Endothelial cell of umbilical vein (primary cell): ENCODE data around the gene COL8A1. TPM values are rescaled to one million over a fixed set of nuclear protein-coding genes. Genes with fewer than 3 reads are reported as not detected.

Source experiments
- BruUV-seq: library from RNA; stranded (reverse); fragments of 400-500 nt; replicated peaks from 2 replicates; lab custom pipeline; 2021; lab: Mats Ljungman, UMichigan
- CTCF ChIA-PET: fragments of 300-600, 350-600 bp; sonication (Branson Sonifier 250); formaldehyde crosslinking; loops from one replicate; lab custom pipeline; 2021; ENCODE audit warnings: antibody characterized with exemption, inconsistent platforms; lab: Charles Lee
- POLR2A ChIA-PET: fragments of 300-600, 350-600 bp; sonication (Branson Sonifier 250); formaldehyde crosslinking; loops from one replicate; lab custom pipeline; 2021; ENCODE audit warnings: antibody characterized with exemption, inconsistent platforms; lab: Charles Lee
- DNase-seq: peaks from one replicate; pipeline ENCODE4 v3.0.0-alpha.2; 2011; ENCODE audit warnings: low read depth, low spot score
- FAIRE-seq: peaks from 2 replicates; lab custom pipeline; 2011; peaks lifted over from hg19 to GRCh38; lab: Jason Lieb, UNC
- H2AFZ ChIP-seq: 2 replicates; pipeline ENCODE4 v1.6.0; 2012; ENCODE audit warnings: low read depth, low read length, control low read depth, inconsistent platforms
- H3K27ac ChIP-seq: 2 replicates; pipeline ENCODE4 v1.5.1; 2011; ENCODE audit warnings: low read depth, mild to moderate bottlenecking, control low read depth, low read length, moderate library complexity; ENCODE audit not compliant: insufficient read depth
- H3K27me3 ChIP-seq, 2 experiments: 2 replicates each; pipeline versions ENCODE4 v1.6.0 to v1.6.1; 2011; ENCODE audit warnings: low read length in 2 of 2, mixed read lengths in 1 of 2; ENCODE audit not compliant: control insufficient read depth in 2 of 2, insufficient read depth in 2 of 2
- H3K36me3 ChIP-seq, 2 experiments: 2 replicates in 1 of 2; 3 replicates in 1 of 2; pipeline ENCODE4 v1.5.1; 2011; ENCODE audit warnings: low read length in 2 of 2, mild to moderate bottlenecking in 1 of 2, moderate library complexity in 1 of 2; ENCODE audit not compliant: control insufficient read depth in 2 of 2, insufficient read depth in 2 of 2; ENCODE audit errors: extremely low read depth in 1 of 2
- H3K4me1 ChIP-seq: 3 replicates; pipeline ENCODE4 v1.5.1; 2011; ENCODE audit warnings: mild to moderate bottlenecking, low read length; ENCODE audit not compliant: control insufficient read depth, insufficient read depth; ENCODE audit errors: extremely low read depth
- H3K4me2 ChIP-seq: 2 replicates; pipeline ENCODE4 v1.6.1; 2011; ENCODE audit warnings: low read length, control low read depth, mixed read lengths; ENCODE audit not compliant: insufficient read depth
- H3K4me3 ChIP-seq, 3 experiments: fragments of 200-600 bp in 1 of 3; sonication (generic), shearing (Covaris generic) in 1 of 3; replicated peaks in 1 of 3; 2 replicates each; pipeline ENCODE4 v1.5.1; 2011 to 2016; ENCODE audit warnings: control low read depth in 3 of 3, low read length in 3 of 3, mild to moderate bottlenecking in 2 of 3, inconsistent platforms in 1 of 3, low read depth in 1 of 3, moderate library complexity in 1 of 3; ENCODE audit not compliant: insufficient read depth in 1 of 3
- H3K79me2 ChIP-seq: 2 replicates; pipeline ENCODE4 v1.6.0; 2012; ENCODE audit warnings: low read length, inconsistent platforms; ENCODE audit not compliant: control insufficient read depth, insufficient read depth
- H3K9ac ChIP-seq: replicated peaks from 2 replicates; pipeline ENCODE3; 2011; ENCODE audit warnings: low read length, control low read depth; ENCODE audit not compliant: insufficient read depth; ENCODE audit errors: extremely low read depth
- H3K9me1 ChIP-seq: replicated peaks from 3 replicates; pipeline ENCODE4 v1.6.0; 2011; ENCODE audit warnings: mild to moderate bottlenecking, low read length; ENCODE audit not compliant: control insufficient read depth, insufficient read depth; ENCODE audit errors: extremely low read depth
- H3K9me3 ChIP-seq: replicated peaks from 2 replicates; pipeline ENCODE4 v1.5.1; 2012; ENCODE audit warnings: low read length, inconsistent platforms; ENCODE audit not compliant: control insufficient read depth, insufficient read depth
- H4K20me1 ChIP-seq: replicated peaks from 2 replicates; pipeline ENCODE3; 2011; ENCODE audit warnings: mild to moderate bottlenecking, low read length; ENCODE audit not compliant: control insufficient read depth, insufficient read depth; ENCODE audit errors: extremely low read depth
- EZH2 ChIP-seq: IDR thresholded peaks from 2 replicates; pipeline ENCODE4 v1.6.1; 2012; ENCODE audit warnings: borderline replicate concordance, low read depth, mild to moderate bottlenecking, moderate library complexity, low read length, inconsistent platforms; ENCODE audit not compliant: severe bottlenecking
- FOS ChIP-seq: IDR thresholded peaks from 2 replicates; pipeline ENCODE4 v1.6.1; 2011; ENCODE audit warnings: mild to moderate bottlenecking, low read length, moderate library complexity, borderline replicate concordance; ENCODE audit not compliant: insufficient read depth
- GATA2 ChIP-seq: IDR thresholded peaks from 2 replicates; pipeline ENCODE4 v1.7.0; 2011; ENCODE audit warnings: low read depth, mild to moderate bottlenecking, moderate library complexity, mixed read lengths, low read length; ENCODE audit not compliant: insufficient read length, insufficient read depth
- JUN ChIP-seq: IDR thresholded peaks from 2 replicates; pipeline ENCODE4 v1.6.1; 2011; ENCODE audit warnings: borderline replicate concordance, low read depth; ENCODE audit not compliant: insufficient read length, insufficient read depth
- MYC ChIP-seq: IDR thresholded peaks from one replicate; pipeline ENCODE4 v1.6.1; 2011; ENCODE audit warnings: mild to moderate bottlenecking, low read depth, low read length
- POLR2A ChIP-seq: IDR thresholded peaks from 2 replicates; pipeline ENCODE4 v1.6.1; 2012; ENCODE audit warnings: low read depth, mild to moderate bottlenecking, control low read depth, low read length
- POLR2AphosphoS5 ChIP-seq: IDR thresholded peaks from 2 replicates; pipeline ENCODE4 v1.6.1; 2012; ENCODE audit warnings: low read depth, mild to moderate bottlenecking, control low read depth, low read length, moderate library complexity; ENCODE audit not compliant: insufficient read depth
- dilution Hi-C: fragments of 300-500 bp; cut with MboI; formaldehyde crosslinking; loops from one replicate; pipeline ENCODE4 v1.15.0; 2019; ENCODE audit warnings: low sequenced_read_pairs; ENCODE audit not compliant: extremely low pct_ligation_motif_present
- intact Hi-C: fragments of 100-400 bp; cut with micrococcal nuclease; formaldehyde crosslinking; loops from one replicate; pipeline ENCODE4 v1.10.0; 2022
- polyA plus RNA-seq, 4 experiments: library from polyadenylated mRNA; depleted of rRNA in 3 of 4; stranded (reverse) in 3 of 4; unstranded in 1 of 4; fragments of >200 nt; gene quantifications; 2 replicates each; pipeline versions ENCODE4 v1.2.1 to v1.2.3, GENCODE V29; 2011 to 2012; ENCODE audit warnings: missing spikeins in 1 of 4
- total RNA-seq: library from RNA; stranded (reverse); gene quantifications from 2 replicates; pipeline ENCODE4 v1.2.3, GENCODE V29; 2021
- TF ChIP-seq, protein P1 (sequence below): IDR thresholded peaks from 2 replicates; pipeline ENCODE4 v1.6.1; 2011; ENCODE audit not compliant: insufficient read depth, insufficient read length
- TF ChIP-seq, protein P2 (sequence below), 2 donors: IDR thresholded peaks; 1 replicate in 1 of 2; 2 replicates in 1 of 2; pipeline ENCODE4 v1.5.1; 2011; ENCODE audit warnings: low read length in 2 of 2, mild to moderate bottlenecking in 2 of 2, moderate library complexity in 2 of 2, control low read depth in 1 of 2, inconsistent platforms in 1 of 2, low read depth in 1 of 2; ENCODE audit not compliant: insufficient read depth in 1 of 2; ENCODE audit errors: extremely low read depth in 1 of 2

COL8A1 gene
- total and polyA plus RNA-seq, 2 donors (not counting 3 experiments of a cell fraction or from before 2014, with no cell fraction given) = 358 to 634 TPM

DNA sequence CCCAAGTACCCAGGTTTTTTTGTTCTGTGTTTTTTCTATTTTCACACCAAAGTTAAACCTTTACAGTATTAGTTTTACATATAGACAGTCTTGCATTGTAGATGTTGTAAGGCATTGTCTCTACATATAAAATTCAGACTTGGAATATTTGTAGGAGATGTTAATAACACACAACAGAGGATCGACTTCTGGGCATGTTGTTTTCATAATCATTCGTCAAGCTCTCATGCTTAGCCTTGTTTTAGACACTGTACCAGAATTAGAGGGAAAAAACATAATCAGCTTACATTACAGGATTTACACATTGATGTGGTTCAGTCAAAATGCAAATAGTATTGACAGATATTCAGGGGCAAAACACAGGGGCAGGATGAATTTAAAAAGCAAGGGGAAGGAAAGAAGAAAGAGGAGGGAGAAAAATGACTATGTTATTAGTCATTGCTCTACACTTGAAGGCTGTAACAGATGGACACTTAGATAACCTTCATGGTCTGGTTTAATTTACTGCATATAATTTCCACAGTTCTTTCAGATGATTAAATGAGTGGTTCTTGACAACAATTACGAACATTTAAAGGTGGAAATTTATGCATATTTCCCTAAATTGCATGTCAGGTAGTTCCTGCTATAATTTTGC, 186.7 kb downstream of the COL8A1 start:
- DNase-seq (peak; percentile 82), FAIRE-seq (peak; percentile 71)
- peak overlapping the region; percentile 35 for H3K9ac ChIP-seq
- H3K9me3 ChIP-seq = no peaks in the 10 kb centered on the region
- peaks cover 20% of the 10 kb centered on the region for H3K4me1 ChIP-seq
- H3K9me1 ChIP-seq = no peaks in the 10 kb centered on the region
- dilution Hi-C loops = no loop called here
- peak overlapping the region; percentile 87 for H3K27ac ChIP-seq
- POLR2A ChIA-PET = no interaction called here
- TF ChIP-seq POLR2AphosphoS5 (peak; percentile 36), GATA2 (peak; percentile 95), EZH2 (no peak), JUN (peak; percentile 90), MYC (no peak), POLR2A (no peak), FOS (peak; percentile 75)
- TF ChIP-seq, protein P1, sequence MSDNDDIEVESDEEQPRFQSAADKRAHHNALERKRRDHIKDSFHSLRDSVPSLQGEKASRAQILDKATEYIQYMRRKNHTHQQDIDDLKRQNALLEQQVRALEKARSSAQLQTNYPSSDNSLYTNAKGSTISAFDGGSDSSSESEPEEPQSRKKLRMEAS = no peak
- TF ChIP-seq, protein P2, sequence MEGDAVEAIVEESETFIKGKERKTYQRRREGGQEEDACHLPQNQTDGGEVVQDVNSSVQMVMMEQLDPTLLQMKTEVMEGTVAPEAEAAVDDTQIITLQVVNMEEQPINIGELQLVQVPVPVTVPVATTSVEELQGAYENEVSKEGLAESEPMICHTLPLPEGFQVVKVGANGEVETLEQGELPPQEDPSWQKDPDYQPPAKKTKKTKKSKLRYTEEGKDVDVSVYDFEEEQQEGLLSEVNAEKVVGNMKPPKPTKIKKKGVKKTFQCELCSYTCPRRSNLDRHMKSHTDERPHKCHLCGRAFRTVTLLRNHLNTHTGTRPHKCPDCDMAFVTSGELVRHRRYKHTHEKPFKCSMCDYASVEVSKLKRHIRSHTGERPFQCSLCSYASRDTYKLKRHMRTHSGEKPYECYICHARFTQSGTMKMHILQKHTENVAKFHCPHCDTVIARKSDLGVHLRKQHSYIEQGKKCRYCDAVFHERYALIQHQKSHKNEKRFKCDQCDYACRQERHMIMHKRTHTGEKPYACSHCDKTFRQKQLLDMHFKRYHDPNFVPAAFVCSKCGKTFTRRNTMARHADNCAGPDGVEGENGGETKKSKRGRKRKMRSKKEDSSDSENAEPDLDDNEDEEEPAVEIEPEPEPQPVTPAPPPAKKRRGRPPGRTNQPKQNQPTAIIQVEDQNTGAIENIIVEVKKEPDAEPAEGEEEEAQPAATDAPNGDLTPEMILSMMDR (IDR thresholded peaks at IDR 0.05; ENCODE audit: extremely low read depth in 1 of 2, insufficient read depth in 1 of 2, low read depth in 1 of 2, low read length in 2 of 2) = no peak
- no peaks in the 10 kb centered on the region for H3K27me3 ChIP-seq
- no TSS peak for BruUV-seq
- H3K4me3 ChIP-seq = peak overlapping the region in 1 of 3 experiments; percentile 51
- CTCF ChIA-PET = interaction anchor here (1.0 to 1.8 kb wide), 2 partner anchors 18 to 429 kb away, joined by 3 to 7 read pairs; no protein-coding TSS in a partner anchor
- peak overlapping the region; percentile 47 for H2AFZ ChIP-seq
- H3K79me2 ChIP-seq = peaks cover 54% of the 10 kb centered on the region
- no peaks in the 10 kb centered on the region for H3K36me3 ChIP-seq
- intact Hi-C loops = no loop called here
- peak overlapping the region; percentile 95 for H3K4me2 ChIP-seq
- no peaks in the 10 kb centered on the region for H4K20me1 ChIP-seq
